ENCODE data around the gene SLC10A7.

The SLC10A7 gene, protein sequence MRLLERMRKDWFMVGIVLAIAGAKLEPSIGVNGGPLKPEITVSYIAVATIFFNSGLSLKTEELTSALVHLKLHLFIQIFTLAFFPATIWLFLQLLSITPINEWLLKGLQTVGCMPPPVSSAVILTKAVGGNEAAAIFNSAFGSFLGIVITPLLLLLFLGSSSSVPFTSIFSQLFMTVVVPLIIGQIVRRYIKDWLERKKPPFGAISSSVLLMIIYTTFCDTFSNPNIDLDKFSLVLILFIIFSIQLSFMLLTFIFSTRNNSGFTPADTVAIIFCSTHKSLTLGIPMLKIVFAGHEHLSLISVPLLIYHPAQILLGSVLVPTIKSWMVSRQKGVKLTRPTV

GRCh38 chr4:146521541-146522097 is at the start of gene SLC10A7:
Gene SLC10A7, minus strand, starts transcription at chr4:146521940. Its CDS starts 223 bp downstream, at chr4:146521717.
- peak; percentile 75 for DNase-seq (ENCODE audit: low spot score)

- DNase-seq (ENCODE audit: low spot score): no peak
Observed at GRCh38 chr4:146567396-146567795, 45.7 kb upstream of the SLC10A7 start.

GRCh38 chr4:146564492-146564891 is 42.8 kb upstream of the SLC10A7 start:
- DNase-seq (ENCODE audit: low spot score): no peak

GRCh38 chr4:146550161-146550560 is 28.4 kb upstream of the SLC10A7 start:
- no peak for DNase-seq (ENCODE audit: low spot score)

GRCh38 chr4:146548443-146548842 is 26.7 kb upstream of the SLC10A7 start:
- no peak for DNase-seq (ENCODE audit: low spot score)

DNA sequence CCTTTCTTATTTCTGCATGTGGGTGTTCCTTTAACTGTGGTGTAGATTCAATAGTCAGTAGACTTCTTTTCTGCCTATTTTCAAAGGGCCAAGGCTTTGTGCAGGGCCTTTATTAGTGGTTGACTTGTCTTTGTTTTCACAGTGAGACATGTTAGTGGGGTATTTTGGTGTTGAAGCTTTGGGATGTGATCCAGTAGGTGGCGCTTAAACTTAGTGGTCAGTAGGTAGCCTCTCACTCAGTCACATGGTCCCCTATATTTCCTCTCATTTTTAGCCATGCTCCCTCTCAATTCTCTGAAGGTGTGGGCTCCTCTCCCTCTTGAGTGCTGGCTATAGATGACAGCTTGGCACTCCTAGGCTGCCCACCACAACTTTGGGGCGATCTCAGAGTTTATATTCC is 23.4 kb upstream of the SLC10A7 start:
- no peak for DNase-seq (ENCODE audit: low spot score)

DNA sequence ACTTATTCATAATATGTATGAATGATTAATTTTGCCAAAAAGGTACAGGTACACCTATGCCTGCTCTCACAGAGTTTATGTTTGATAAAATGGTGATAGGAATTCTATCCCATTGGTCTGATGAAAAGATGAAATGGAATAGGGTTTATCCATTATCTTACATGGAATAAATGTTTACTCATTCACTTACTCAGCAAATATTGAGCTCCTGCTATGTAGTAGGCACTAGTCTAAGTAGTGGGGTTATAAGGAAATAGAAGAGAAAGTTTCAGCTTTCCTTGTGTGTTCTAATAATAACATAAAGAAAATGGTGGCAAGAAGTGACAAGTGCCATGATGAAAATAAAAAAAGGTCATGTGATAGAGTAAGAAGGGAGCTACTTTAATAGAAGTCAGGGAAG is 12.4 kb upstream of the SLC10A7 start:
- no peak for DNase-seq (ENCODE audit: low spot score)

- no peak for DNase-seq (ENCODE audit: low spot score)
Observed at GRCh38 chr4:146525754-146526153, 4.0 kb upstream of the SLC10A7 start.

GRCh38 chr4:146524663-146525062 is 2.9 kb upstream of the SLC10A7 start:
- DNase-seq (ENCODE audit: low spot score): no peak

DNA sequence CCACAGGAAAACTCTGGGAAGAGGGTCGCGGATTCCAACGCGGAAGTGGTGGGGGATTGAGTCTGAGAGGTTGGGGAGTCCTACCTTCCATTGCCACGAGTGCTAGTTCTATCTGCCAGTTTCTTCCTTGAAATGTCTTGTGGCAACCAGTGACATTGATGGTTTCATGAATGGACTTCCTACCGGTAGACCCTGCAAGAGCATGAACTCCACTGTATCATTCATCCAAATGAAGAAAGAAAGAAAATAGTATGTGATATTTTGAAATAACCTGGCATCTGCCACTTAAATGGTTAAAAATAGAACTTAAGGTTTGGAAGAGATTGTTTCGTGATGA is 1.1 kb upstream of the SLC10A7 start:
- no peak for DNase-seq (ENCODE audit: low spot score)

DNA sequence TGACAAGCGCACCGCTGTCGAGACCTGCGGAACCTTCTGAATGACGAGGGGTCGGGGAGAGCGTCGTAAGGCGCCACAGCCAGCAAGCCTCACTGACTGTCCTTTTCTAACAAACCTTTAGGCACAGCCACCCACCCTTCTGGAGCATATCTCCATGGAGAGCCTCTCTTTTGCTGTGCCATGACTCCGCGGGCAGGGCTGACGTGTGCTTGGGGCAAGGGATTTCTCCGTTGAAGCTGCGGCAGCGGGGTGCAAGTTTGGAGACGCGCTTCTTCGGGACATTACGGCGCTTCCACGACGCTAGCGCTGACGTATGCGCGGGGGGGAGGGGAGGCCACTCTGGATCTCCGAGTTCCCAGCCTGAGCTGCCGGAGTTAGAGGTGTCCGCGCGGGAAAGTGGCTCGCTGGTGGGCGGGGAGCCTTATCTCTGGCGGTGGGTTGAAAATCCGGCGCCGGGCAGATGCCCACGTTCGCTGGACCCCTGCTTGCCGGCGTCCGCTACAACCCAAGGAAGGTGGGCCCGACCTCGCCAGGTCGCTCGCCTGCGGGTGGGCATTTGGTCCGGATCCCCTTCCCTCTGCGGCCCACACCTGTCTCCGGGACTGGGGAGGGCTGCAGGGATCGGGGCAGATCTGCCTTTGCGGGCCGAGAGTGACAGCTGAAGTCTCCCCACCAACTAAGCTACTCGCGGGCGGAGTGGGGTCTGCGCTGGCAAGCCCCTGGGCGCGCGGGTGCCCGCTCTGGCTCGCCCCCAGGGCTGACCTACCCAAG is 543 bp upstream of the SLC10A7 start:
- DNase-seq (ENCODE audit: low spot score): peak; percentile 85

DNA sequence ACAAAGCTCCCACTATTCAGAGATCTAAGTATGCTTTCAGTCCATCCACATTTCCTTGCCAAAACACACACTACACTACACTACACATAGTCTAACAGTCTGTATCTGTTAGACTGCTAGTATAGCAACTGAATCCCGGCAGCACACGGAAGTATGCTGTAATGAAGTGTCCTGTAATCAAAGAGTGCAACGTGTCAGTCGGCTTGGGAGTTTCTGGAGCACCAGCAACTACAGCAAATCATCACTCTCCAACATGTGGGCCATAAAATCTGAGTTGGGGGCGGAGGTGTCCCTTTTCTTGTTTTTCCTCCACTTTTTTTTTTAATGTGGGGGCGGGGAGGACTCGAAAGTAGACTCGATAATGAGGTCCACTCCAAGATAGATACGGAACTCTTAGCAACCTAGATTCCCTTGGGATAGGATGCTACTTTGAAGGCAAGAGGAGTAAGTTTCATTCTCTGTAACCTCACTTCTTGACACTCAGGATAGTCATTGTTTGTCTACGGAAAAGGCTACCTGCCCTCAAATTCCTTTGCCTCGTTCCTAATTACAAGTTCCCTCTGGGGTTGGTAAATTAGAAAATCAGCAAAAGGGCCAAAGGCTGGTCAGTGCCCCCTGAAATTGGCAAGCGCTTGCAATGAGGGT is 722 bp downstream of the SLC10A7 start:
- peak; percentile 48 for DNase-seq (ENCODE audit: low spot score)

GRCh38 chr4:146514651-146515357 is 6.9 kb downstream of the SLC10A7 start:
- no peak for DNase-seq (ENCODE audit: low spot score)

DNA sequence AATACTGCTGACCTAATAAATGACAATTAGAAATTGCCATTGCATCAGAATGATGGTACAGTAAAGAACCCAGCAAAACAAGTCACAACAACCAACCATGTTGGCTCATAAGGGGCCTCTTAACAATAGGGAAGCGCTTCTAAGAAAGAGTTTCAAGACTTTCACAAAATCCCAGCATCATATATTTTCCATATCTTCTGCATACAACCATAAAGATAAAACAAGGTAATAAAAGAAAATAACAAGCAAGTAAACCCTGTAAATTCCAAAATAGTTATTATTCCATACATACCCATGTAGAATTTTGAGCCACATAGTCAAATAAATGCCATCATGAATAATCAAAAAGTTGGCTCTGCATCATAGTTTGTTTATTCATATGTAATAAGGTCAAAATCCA is 8.2 kb downstream of the SLC10A7 start:
- DNase-seq (ENCODE audit: low spot score): no peak

DNA sequence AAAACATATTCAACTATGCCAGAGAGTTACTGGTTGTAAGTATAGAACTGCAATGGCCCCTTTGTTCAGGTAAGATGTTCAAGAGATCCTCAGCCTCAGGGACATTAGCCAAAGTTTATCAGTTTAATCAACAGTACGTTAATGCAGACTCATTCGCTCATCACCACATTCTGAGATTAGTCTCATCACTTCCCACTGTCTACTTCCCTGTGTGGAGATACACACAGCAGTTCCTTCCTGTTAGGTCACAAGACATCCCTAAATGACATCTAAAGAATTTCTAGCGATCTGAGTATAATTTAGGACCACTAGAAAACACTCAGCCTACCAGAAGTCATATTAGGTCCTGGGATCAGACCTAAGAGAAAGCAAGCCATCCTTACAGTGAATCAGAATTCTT is 10.4 kb downstream of the SLC10A7 start:
- peak; percentile 46 for DNase-seq (ENCODE audit: low spot score)

DNA sequence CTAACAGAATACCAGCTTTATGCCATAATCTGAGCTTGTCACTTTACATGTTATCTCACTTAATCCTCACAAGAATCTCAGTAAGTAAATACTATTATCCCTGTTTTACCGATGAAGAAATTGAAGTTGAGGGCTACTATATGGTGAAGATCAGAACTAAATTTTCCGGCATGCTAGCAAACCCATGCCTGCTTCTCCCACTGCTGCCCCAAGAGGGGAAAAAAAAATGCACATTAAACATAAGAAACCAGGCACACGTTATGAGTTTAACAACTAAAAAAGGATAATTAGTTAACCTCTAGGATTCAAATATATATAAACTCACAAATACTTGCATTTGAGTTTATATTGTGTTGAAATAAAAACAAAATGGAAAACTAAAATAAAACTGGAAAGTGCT is 10.8 kb downstream of the SLC10A7 start:
- no peak for DNase-seq (ENCODE audit: low spot score)

DNA sequence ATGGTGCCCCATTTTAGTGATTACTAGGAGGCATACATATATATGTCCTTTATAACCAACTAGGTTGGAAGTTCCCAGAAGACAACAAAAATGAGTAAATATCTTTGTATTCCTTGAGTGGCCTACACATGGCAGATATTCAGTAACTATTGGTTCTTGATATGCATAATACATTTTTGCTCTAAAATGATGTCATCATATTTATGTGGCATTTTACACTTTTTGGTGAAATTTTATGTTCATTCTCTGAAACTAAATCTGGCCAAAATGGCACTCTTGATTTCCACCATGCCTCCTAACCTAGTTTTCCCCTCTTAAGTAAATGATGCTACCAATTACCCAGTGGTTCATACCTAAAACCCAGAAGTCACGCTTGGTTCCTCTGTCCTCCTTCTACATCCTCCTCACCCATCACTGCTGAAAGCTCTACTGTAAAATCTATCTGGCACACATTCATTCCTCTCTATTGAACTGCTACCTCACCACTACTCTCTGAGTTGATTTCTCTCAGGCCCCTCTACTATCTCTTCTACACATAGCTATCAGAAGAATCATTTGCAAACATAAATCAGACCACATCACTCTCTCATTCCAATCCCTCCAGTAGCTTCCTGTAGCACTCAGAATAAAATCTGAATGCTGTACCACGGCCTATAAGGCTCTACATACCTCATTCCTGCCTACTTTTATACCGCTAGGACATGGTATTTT is 13.4 kb downstream of the SLC10A7 start:
- no peak for DNase-seq (ENCODE audit: low spot score)

DNA sequence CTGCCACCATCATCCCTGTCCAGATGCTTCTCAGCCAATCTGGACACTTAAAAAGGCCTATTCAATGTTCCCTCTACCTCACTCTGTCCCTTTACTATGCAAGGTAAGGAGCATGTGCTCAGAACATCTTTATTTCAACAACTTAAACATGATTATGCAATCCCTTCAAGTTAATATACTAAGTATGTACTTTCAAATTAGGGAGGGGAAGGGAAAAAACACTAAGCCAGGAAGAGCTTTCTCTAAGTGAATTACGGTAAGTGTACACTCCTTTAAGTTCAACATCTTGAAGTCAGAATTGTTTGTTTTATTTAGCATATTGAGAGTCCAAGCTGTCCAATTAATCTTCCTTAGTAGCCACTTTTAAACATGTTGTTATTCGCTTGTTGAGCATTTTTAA is 14.1 kb downstream of the SLC10A7 start:
- no peak for DNase-seq (ENCODE audit: low spot score)

DNA sequence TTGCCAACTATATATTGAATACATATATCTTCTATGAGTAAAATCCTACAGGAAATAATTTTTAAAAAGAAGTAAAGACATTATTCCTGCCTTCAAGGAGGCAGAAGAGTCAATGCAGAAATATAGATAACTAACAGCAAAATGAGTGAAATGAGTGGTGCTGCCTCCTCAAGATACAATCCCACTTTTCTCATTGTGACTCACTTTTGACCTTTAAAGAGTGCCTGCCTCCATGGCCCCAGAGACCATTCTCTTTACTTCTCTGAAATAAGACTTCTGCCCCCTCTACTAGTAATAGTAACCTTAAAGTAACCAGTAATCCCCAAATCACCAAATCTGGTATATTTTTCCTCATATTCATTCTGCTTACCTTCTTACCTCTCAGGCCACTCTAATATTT is 15.5 kb downstream of the SLC10A7 start:
- DNase-seq (ENCODE audit: low spot score): no peak

- DNase-seq (ENCODE audit: low spot score): no peak
Observed at GRCh38 chr4:146500216-146500615, 21.5 kb downstream of the SLC10A7 start.

GRCh38 chr4:146498291-146498690 is 23.4 kb downstream of the SLC10A7 start:
- no peak for DNase-seq (ENCODE audit: low spot score)

GRCh38 chr4:146495269-146495668 is 26.5 kb downstream of the SLC10A7 start:
- no peak for DNase-seq (ENCODE audit: low spot score)

Measured in pons (tissue), 1 donor.